ENCODE data around the gene MSH3.

The MSH3 gene

GRCh38 chr5:80689627-80690026 lies 35.2 kb downstream of the MSH3 start:
- H3K79me2 ChIP-seq (ENCODE audit: insufficient read depth, low read length), result peaks cover 17% of the 10 kb centered on the region; the same call in 1 of the 2 replicates
- no peaks in the 10 kb centered on the region for H3K27me3 ChIP-seq (ENCODE audit: insufficient read depth, low read length, poor library complexity, severe bottlenecking)
- H3K9ac ChIP-seq (ENCODE audit: low read depth, low read length, poor library complexity, severe bottlenecking), result no peak overlapping the region
- H3K4me1 ChIP-seq (ENCODE audit: insufficient read depth, low read length, poor library complexity, severe bottlenecking), result no peaks in the 10 kb centered on the region
- H3K4me2 ChIP-seq (ENCODE audit: low read depth, low read length, poor library complexity, severe bottlenecking), result no peak overlapping the region
- H4K20me1 ChIP-seq (ENCODE audit: insufficient read depth, low read length, poor library complexity, severe bottlenecking), result no peaks in the 10 kb centered on the region
- peaks cover 27% of the 10 kb centered on the region; the same call in 1 of the 2 replicates for H3K36me3 ChIP-seq (ENCODE audit: insufficient read depth, low read length)
- no peak for TF ChIP-seq EZH2phosphoT487 (IDR thresholded peaks at IDR 0.05; ENCODE audit: borderline replicate concordance)
- no peak for TF ChIP-seq CTCF (conservative IDR thresholded peaks at IDR 0.05; ENCODE audit: low read length)
- H2AFZ ChIP-seq (ENCODE audit: low read length), result no peak overlapping the region
- no peak overlapping the region for H3K4me3 ChIP-seq (ENCODE audit: low read length, poor library complexity, severe bottlenecking)
- H3K9me2 ChIP-seq (replicated peaks; ENCODE audit: low read depth, low read length), result no peaks in the 10 kb centered on the region
- H3F3A ChIP-seq (ENCODE audit: low read depth), result no peaks in the 10 kb centered on the region
- H3K9me3 ChIP-seq (ENCODE audit: insufficient read depth, low read depth, low read length), result no peaks in the 10 kb centered on the region

DNA sequence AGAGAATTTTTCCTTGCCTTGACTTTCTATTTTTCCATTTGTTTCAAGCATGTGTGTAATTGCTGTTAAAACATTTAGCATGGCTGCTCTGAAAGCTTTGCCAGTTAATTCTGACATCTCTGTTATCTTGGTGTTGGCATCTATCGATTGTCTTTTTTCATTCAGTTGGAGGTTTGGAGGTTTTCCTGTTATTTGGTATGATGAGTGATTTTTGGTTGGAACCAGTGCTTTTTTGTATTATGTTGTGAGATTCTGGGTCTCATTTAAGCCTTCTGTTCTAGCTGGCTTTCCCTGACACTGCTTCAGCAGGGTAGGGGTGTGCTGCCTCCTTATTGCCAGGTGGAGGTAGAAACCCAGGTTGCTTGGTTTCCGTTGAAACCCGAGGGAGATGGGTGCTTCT lies 41.2 kb downstream of the MSH3 start:
- Histone ChIP-seq H3K27me3 (ENCODE audit: insufficient read depth, low read length, poor library complexity, severe bottlenecking) (no peaks in the 10 kb centered on the region), H3K79me2 (ENCODE audit: insufficient read depth, low read length) (no peaks in the 10 kb centered on the region), H3K9me3 (ENCODE audit: insufficient read depth, low read depth, low read length) (no peaks in the 10 kb centered on the region), H3K9me2 (replicated peaks; ENCODE audit: low read depth, low read length) (no peaks in the 10 kb centered on the region), H3K4me2 (ENCODE audit: low read depth, low read length, poor library complexity, severe bottlenecking) (no peak overlapping the region), H3K36me3 (ENCODE audit: insufficient read depth, low read length) (peaks cover 4% of the 10 kb centered on the region; the same call in 1 of the 2 replicates), H3K9ac (ENCODE audit: low read depth, low read length, poor library complexity, severe bottlenecking) (no peak overlapping the region), H3K4me1 (ENCODE audit: insufficient read depth, low read length, poor library complexity, severe bottlenecking) (no peaks in the 10 kb centered on the region), H3F3A (ENCODE audit: low read depth) (no peaks in the 10 kb centered on the region), H3K4me3 (ENCODE audit: low read length, poor library complexity, severe bottlenecking) (no peak overlapping the region), H2AFZ (ENCODE audit: low read length) (no peak overlapping the region), H4K20me1 (ENCODE audit: insufficient read depth, low read length, poor library complexity, severe bottlenecking) (no peaks in the 10 kb centered on the region)
- no peak for TF ChIP-seq EZH2phosphoT487 (IDR thresholded peaks at IDR 0.05; ENCODE audit: borderline replicate concordance)
- TF ChIP-seq CTCF (conservative IDR thresholded peaks at IDR 0.05; ENCODE audit: low read length), result no peak

GRCh38 chr5:80696450-80696849 lies 42.0 kb downstream of the MSH3 start:
- Histone ChIP-seq H3K36me3 (ENCODE audit: insufficient read depth, low read length) (peaks cover 7% of the 10 kb centered on the region; the same call in 1 of the 2 replicates), H3K4me3 (ENCODE audit: low read length, poor library complexity, severe bottlenecking) (no peak overlapping the region), H3K9ac (ENCODE audit: low read depth, low read length, poor library complexity, severe bottlenecking) (no peak overlapping the region), H3F3A (ENCODE audit: low read depth) (no peaks in the 10 kb centered on the region), H3K9me2 (replicated peaks; ENCODE audit: low read depth, low read length) (no peaks in the 10 kb centered on the region), H3K4me1 (ENCODE audit: insufficient read depth, low read length, poor library complexity, severe bottlenecking) (no peaks in the 10 kb centered on the region), H4K20me1 (ENCODE audit: insufficient read depth, low read length, poor library complexity, severe bottlenecking) (no peaks in the 10 kb centered on the region), H3K4me2 (ENCODE audit: low read depth, low read length, poor library complexity, severe bottlenecking) (no peak overlapping the region), H3K79me2 (ENCODE audit: insufficient read depth, low read length) (no peaks in the 10 kb centered on the region), H2AFZ (ENCODE audit: low read length) (no peak overlapping the region), H3K27me3 (ENCODE audit: insufficient read depth, low read length, poor library complexity, severe bottlenecking) (no peaks in the 10 kb centered on the region), H3K9me3 (ENCODE audit: insufficient read depth, low read depth, low read length) (no peaks in the 10 kb centered on the region)
- TF ChIP-seq CTCF (conservative IDR thresholded peaks at IDR 0.05; ENCODE audit: low read length) (no peak), EZH2phosphoT487 (IDR thresholded peaks at IDR 0.05; ENCODE audit: borderline replicate concordance) (no peak)

All from Loucy (cell line).